HG03575 (cell line): ENCODE data around the gene WDR53.
"Not testable (repeated sequence)": the region's sequence is repeated elsewhere in the genome, so short reads cannot be mapped to it uniquely, and the experiment has no call there.

Experiments
- ATAC-seq: cut with Tn5 transposase; IDR thresholded peaks from one replicate; pipeline ENCODE4 v1.9.1; 2021; ENCODE audit not compliant: unreplicated experiment, insufficient number of reproducible peaks, low FRiP score; ENCODE audit errors: extremely low read depth

WDR53 gene

DNA sequence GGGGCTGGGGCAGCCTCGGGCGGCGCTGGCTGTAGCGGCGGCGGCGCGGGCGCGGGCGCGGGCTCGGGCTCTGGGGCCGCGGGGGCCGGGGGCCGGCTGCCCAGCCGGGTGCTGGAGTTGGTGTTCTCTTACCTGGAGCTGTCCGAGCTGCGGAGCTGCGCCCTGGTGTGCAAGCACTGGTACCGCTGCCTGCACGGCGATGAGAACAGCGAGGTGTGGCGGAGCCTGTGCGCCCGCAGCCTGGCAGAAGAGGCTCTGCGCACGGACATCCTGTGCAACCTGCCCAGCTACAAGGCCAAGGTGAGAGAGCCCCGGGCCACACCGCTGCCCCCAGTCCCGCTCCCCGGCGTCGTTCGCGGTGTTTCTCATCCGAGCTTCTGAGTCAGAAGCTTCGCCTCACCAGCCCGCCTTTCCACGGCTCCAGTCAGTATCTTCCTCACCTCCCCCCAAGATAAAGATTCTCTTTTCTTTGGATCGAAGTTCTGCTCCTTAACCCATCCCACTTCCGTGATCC lies 706 bp upstream of the WDR53 start:
- ATAC-seq, result peak; percentile 15

DNA sequence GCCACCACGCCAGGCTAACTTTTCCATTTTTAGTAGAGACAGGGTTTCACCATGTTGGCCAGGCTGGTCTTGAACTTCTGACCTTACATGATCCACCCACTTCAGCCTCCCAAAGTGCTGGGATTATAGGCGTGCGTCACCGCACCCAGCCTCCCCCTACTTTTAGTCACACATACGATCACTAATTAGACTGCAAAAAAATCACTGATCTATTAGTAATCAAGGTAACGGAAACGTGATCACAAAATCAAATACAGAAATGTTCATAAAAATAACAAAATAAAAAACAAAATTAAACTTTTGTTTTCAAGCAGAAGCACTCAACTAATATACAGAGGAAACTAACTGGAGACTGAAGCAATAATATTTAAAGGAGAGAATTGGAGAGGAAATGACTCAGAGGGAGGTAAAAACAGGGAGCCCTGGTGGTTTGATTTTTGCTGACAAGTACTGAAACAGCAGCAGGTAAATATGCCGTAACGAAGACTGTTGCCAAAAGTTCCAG lies 4.6 kb downstream of the WDR53 start:
- no peak for ATAC-seq

DNA sequence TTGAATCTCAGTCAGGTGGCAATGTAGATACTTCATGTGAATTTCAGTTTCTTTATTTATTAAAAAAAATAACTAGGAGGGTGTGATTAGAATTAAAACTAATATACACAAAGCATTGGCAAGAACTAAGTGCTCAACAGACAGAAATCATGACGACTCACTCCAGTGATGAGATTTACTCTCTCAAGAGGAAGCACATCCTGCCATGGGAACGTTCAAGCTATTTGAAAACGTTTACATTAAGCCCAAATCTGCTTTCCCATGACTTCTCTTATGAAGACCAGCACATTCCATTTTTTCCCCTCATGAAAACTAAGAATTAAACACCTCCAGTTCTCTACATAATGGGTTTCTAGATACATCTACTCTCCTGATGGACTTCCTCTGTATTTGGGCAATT lies 8.5 kb downstream of the WDR53 start:
- ATAC-seq, result no peak

DNA sequence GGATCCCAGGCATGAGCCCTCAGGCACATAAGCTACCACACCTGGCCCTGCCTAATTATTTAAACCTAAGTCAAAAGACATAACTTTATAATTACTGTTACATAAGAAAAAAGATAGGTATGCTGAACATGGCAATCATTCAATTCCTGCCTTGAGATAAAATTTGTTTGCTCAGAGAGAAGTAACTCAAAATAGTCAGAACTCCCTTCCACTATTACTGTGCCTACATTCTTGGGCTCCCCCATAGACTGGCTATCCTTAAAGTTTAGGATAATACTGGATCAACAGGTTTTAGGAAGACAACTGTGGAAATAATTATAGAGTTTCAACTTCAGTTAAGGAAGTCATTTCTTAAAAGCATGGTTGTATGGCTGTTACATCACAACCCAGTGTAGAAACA lies 9.9 kb downstream of the WDR53 start:
- ATAC-seq, result no peak

DNA sequence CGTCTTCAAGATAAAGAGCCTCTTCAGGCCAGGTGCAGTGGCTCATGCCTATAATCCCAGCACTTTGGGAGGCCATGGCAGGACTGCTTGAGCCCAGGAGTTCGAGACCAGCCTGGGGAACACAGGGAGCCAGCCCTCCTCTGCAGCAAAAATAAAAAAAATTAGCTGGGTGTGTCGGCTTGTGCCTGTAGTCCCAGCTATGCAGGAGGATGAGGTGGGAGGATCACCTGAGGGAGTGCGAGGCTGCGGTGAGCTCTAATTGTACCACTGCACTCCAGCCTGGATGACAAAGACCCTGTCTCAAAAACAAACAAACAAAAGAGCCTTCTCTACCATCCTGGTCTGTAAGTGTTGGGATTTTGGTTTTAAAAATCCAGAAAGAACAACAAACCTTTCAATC lies 11.1 kb downstream of the WDR53 start:
- ATAC-seq, result no peak

DNA sequence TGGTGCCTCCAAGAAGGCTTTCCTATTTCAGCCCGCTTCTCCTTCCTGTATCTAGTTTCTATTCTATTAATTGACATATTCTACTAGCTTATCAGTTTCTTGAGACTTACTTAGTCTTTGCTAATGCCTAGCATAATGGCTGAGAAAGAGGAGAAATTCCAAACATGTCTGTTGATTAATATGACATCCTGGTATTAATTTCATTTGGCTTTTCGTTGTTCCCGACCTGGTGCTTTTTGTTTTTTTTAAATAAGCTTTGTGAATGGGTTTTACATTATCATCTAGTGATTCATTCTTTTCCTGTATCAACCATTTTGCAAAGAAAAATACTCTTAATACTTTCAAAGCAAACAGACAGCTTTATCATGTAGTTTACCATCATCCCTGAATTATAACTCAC lies 13.1 kb downstream of the WDR53 start:
- no peak for ATAC-seq

DNA sequence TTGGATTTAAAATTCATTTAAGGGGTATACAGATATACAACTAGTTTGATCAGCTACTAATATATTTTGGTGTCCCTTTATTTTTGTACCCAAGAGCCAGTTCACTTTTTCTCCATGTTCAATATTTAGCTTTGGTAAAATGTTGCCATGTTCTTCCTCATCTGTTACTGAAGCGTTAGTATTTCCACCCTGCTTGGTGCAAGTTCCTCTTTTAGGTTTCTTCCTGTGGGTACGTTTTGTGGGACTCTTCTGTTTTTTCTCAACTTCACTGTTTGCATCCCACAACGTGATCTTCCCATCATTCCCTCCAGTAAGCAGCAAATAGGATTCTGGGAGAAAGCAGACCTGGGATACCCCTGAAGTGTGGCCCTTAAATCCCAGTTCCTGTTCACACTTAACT lies 14.1 kb downstream of the WDR53 start:
- ATAC-seq, result no peak

DNA sequence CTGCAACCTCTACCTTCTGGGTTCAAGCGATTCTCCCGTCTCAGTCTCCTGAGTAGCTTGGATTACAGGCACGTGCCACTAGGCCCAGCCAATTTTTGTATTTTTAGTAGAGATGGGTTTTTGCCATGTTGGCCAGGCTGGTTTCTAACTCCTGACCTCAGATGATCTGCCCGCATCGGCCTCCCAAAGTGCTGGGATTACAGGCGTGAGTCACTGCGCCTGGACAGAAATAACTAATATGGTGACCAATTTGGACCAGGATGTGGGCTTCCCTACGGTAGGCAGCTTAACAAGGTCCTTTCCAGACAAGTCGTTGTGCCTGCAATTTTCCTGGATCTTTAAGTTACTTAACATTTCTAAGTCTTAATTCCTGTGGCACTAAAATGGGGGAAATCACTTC lies 14.8 kb downstream of the WDR53 start:
- ATAC-seq, result no peak

DNA sequence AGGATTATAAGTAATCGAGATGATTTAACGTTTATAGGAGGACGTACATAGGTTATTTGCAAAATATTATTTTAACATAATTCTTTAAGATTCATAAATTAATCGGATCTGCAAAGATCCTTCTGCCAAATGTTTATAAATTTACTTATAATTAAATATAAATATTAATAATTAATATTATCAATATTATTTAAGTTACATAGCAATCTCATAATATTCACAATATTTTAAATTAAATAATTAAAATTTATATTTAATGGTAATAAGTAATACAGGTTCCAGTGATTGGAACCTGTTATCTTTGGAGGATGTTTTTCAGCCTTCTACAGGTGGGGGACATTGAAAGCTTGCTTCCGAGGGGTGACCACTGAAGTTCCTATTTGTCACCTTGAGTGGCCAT lies 16.1 kb downstream of the WDR53 start:
- ATAC-seq, result no peak

DNA sequence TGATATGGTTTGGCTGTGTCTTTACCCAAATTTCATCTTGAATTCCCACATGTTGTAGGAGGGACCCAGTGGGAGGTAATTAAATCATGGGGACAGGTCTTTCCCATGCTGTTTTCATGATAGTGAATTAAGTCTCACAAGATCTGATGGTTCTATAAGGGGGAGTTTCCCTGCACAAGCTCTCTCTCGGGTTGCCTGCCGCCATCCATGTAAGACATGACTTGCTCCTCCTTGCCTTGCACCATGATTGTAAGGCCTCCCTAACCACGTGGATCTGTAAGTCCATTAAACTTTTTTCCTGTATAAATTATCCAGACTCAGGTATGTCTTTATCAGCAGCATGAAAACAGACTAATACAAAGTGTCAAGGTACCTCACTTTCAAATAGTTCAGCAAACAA lies 18.2 kb downstream of the WDR53 start:
- not testable (repeated sequence) for ATAC-seq

DNA sequence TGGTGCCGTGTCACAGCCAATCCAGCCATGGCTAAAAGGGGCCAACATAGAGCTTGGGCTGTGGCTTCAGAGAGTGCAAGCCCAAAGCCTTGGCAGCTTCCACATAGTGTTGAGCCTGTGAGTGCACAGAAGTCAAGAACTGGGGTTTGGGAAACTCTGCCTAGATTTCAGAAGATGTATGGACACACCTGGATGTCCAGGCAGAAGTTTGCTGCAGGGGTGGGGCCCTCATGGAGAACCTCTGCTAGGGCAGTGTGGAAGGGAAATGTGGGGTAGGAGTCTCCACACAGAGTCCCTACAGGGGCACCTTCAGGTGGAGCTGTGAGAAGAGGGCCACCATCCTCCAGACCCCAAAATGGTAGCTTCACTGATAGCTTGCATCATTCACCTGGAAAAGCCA lies 19.0 kb downstream of the WDR53 start:
- ATAC-seq, result not testable (repeated sequence)

DNA sequence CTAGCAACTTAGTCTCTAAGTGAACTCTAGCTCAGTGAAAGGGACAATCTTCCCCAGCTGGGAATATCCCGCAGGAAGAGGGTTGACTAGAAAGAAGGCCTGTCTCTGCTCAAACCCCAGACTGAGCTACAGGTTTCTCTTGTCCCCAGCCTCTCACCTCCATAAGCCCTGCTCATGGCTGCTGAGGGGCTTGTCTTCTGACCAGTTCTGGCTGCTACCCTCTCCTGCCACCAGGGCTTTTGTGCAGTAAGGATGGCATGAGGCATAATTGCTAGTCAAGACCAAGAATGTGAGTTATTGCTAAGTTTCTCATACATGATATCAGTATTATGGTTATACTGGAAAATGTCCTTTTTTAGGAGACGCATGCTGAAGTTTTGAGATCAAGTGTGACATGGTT lies 21.3 kb downstream of the WDR53 start:
- ATAC-seq, result no peak

DNA sequence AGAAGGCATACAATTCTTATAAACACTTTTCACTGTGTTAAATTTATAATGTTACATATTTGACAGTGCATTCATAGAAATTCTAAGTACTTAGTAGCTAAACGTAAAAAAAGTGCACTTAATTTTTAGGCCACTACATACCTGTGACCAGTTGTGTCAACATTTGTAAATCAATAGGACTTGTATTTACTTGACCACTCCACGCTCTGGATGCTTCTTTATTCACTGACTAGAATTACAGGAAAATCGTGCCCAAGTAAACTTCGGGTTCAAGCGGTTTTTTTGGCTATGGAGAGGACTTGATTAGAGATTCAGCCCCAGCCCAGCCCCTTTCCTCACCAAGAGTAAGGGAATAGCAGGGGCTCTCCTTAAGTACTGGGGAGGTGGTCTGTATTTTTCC lies 21.8 kb downstream of the WDR53 start:
- ATAC-seq, result no peak

DNA sequence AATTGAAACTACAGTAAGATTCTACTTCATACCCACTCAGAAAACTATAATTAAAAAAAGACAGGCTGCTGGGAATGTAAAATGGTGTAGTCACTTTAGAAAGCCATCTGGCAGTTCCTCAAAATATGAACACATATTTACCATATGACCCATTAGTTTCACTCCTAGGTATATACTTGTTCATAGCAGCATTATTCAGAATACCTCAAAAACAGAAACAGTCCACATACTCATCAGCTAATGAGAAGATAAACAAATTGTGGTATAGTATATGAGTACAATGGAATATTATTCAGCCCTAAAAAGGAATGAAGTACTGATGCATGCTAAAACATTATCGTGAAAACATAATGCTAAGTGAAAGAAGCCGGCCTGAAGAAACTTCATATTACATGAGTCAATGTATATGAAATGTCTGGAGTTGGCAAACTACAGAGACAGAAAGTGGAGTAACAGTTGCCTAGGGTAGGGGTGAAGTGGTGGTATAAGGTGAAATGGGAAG lies 23.8 kb downstream of the WDR53 start:
- ATAC-seq, result no peak

DNA sequence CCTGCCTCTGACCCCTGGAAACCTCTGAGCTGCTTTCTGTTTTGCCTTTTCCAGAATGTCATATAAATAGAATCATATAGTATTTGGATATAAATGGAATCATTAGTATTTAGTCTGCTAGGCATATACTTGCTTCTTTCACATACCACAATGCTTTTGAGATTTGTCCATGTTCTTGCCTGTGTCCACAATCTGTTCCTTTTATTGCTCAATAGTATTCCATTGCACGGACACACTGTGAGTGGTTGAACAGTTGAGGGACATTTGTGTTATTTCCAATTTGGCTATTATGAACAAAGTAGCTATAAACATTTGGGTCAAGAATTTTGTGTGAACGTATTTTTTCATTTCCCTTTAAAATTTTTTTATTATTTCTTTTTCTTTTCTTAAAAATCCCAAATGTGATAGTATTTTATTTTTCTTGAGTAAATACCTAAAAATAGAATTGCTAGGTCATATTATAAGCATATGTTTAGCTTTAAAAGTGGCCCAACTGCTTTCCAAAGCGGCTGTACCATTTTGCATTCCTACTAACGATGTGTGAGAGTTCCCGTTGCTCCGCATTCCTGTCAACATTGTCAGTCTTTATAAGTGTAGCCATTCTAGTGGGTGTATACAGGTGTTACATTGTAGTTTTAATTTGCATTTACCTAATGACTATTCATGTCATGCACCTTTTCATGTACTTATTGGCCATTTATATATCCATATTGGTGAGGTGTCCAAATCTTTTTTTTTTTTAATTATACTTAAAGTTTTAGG lies 26.5 kb downstream of the WDR53 start:
- ATAC-seq, result no peak

DNA sequence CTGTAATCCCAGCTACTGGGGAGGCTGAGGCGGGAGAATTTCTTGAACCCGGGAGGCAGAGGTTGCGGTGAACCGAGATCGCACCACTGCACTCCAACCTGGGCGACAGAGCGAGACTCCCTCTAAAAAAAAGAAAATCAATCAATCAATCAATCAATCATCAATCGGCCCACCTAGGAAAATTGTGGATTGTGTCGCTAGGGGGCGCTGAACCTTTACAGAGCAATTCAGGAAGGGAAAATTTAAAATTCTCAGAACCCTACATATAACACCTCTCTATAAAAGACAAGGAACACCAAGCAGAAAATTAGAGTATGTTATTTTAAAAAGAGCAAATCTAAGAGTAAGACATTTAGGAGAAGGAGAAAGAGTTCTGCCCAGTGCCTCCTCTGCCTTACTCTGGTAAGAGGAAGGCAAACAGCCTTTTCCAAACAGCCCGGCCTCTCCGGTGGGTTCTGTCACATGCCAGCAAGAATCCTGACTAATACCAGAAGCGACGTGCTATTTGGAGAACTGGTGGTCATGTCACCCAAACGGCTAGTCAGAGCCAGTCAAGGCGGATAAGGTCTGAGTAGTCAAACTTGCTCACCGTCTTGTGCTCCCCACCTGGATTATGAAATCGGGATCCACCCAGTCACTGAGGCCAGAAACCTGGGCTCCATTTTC lies 30.9 kb downstream of the WDR53 start:
- ATAC-seq, result no peak

DNA sequence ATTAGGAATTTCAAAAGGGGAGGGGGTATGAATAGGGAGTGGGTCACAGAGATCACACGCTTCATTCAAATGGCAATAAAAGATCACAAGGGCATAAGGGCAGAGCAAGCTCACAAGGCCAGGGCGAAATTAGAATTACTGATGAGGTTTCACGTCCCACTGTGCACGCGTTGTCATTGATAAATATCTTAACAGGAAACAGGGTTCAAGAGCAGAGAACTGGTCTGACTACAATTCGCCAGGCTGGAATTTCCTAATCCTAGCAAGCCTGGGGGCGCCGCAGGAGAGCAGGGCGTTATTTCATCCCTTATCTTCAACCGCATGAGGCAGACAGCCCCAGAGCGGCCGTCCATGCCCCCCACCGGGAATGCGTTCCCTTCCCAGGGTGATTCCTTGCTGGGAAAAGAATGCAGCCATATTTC lies 35.1 kb downstream of the WDR53 start:
- no peak for ATAC-seq

DNA sequence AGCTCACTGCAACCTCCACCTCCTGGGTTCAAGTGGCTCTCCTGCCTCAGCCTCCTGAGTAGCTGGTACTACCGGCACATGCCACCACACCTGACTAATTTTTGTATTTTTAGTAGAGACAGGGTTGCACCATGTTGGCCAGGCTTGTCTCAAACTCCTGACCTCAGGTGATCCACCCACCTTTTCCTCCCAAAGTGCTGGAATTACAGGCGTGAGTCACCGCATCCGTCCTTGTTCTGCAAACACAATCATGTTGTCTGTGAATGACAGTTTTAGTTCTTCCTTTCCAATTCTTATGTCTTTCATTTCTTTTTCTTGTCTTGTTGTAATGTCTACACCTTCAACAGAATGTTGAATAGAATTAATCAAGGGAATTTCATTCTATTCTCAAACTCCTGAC lies 36.9 kb downstream of the WDR53 start:
- ATAC-seq, result no peak

DNA sequence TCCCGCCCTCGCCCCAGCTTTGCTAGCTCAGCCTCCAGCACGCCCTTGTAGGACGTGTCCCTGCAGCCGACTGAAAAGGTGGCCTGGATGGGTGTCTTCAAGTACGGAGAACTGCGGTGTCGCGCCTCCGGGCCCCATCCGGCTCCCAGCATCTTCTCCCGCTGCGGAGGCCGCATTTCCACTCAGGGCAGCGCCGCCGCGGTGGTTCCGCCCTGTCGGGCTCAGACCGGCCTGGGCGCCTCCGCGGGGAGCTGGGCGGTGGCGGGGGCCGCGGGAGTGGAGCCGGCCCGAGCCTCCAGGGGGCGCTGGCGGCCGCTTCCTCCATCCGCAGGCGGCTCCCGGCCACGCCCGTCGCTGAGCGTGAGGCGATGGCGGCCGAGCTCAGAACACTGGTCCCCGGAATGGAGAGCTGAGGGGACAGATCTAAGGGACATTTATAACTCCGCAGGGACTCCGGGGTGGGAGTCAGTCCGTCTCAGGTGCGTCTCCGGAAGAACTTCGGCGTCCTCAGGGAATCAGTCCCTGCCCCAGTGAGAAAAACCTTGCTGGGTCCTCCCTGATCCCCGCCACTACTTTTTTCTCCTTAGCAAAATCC lies 39.6 kb downstream of the WDR53 start:
- ATAC-seq, result no peak

DNA sequence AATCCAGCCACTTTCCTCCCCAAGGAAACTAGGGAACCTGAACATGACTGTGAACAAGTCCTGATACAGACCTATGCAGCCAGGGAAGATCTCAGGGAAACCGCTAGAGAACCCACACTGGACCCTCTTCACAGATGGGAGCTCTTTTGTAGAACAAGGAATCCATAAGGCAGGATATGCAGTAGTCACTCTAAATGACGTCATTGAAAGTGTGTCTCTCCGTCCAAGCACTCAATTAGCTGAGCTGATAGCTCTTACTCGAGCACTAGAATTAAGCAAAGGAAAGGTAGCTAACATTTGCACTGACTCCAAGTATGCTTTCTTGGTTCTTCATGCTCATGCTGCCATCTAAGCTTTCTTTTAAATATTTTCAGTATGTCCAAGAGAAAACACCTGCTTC lies 43.2 kb downstream of the WDR53 start:
- ATAC-seq, result no peak
